Measurements from ENCODE around the gene ENDOD1. TPM values are rescaled to one million over a fixed set of nuclear protein-coding genes. Genes with fewer than 3 reads are reported as not detected.
"Not testable (repeated sequence)": the region's sequence is repeated elsewhere in the genome, so short reads cannot be mapped to it uniquely, and the experiment has no call there.

ENDOD1 gene
- total RNA-seq, 6 experiments from 2014 or later: 3.8 to 8.0 (median 6.2) TPM

DNA sequence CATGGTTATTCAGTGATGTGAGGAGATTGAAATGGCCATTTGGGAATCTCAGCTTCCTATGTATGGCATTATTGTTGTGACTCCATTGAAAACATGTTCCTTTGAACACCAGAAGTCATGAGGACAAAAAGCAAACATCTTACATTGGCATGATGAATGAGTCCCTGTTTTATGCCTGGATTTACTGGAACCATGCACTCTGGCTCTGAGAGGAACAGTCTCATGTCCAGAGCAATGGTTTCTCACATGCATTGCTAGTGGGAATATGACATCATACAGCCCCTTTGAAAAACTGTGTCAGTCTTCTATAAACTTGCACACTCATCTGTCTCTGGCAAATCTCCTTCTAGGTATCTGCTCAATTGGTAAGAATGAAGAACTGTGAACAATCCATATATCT is 43.8 kb upstream of the ENDOD1 start:
- no peak for TF ChIP-seq CTCF (IDR thresholded peaks at IDR 0.05)
- no peak for TF ChIP-seq POLR2A (IDR thresholded peaks at IDR 0.05)
- H3K9me3 ChIP-seq: no peaks in the 10 kb centered on the region
- DNase-seq: no peak
- no peak overlapping the region for H3K27ac ChIP-seq
- H3K27me3 ChIP-seq: no peaks in the 10 kb centered on the region
- ATAC-seq: no peak
- no peaks in the 10 kb centered on the region for H3K36me3 ChIP-seq
- intact Hi-C loops (cut with DNase I): no loop called here
- H3K4me1 ChIP-seq: no peaks in the 10 kb centered on the region
- no peak overlapping the region for H3K4me3 ChIP-seq

DNA sequence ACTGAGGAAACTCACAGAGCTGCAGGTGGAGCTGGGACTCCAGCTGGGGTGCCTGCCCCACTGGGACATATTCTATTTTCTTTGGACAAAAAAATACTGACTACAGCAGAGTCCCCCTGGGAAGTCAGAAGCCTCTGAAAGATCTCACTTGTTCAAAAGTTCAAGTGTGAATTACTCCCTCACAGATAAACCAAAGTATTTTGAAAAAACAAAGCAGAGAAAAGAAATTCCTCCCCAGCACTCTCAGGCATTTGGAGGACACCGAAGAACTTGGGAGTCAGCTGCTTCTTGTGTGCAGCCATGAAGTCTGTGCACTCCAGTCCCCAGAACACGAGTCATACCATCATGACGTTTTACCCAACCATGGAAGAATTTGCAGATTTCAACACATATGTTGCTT is 40.5 kb upstream of the ENDOD1 start, which contains the start of gene KDM4F:
Gene KDM4F, plus strand, starts transcription at position 301 of the 400 bp plus-strand sequence.
- 69% methylated on average over 3 of the region's 3 CpGs for WGBS (ENCODE audit: insufficient coverage, low coverage, low lambda C conversion rate, missing lambda C conversion rate)
- DNase-seq; intact Hi-C loops (cut with DNase I); H3K9me3 ChIP-seq; H3K27me3 ChIP-seq; H3K4me3 ChIP-seq; H3K4me1 ChIP-seq; H3K36me3 ChIP-seq; H3K27ac ChIP-seq; ATAC-seq: not testable (repeated sequence)

DNA sequence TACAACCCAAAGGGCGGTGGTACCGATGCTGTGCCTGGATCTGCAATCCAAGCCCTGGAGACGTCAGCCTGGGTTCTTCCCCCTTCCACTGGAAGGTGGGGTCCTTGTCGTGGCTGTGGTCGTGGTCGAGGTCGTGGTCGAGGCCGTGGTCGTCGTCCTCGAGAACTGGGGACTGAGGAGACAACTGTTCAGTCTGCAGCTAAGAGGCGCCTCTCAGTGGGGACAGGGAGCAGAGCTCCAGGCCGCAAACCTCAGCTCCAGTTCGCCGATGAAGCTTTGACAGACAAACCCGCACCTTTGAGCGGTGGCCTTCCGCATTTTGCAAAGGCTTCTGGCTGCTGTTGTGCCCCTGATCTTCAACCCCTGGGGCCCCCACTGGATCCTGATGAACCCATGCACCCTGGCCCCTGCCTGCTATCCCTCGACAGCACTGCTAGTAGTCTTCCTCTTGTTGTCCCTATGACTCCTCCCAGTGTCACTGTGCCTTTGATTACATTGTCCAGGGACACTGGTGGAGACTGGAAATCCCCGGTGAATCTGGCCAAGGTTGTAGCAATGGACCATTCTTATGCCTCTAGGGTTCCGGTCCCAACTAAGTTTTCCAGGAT is 38.9 kb upstream of the ENDOD1 start:
- ATAC-seq: no peak
- intact Hi-C loops (cut with DNase I): no loop called here

DNA sequence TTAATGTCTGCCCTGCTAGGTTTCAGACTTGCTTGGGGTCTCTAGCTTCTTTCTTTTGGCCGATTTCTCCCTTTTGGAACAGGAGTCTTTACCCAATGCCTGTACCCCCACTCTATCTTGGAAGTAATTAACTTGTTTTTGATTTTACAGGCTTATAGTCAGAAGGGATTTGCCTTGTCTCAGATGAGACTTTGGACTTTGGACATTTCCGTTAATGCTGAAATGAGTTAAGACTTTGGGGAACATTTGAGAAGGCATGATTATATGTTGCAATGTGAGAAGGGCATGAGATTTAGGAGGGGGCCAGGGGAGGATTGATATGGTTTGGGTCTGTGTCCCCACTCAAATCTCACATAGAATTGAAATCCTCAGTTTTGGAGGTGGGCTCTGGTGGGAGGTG is 35.3 kb upstream of the ENDOD1 start:
- Histone ChIP-seq H3K4me3 (no peak overlapping the region), H3K9me3 (no peaks in the 10 kb centered on the region), H3K36me3 (no peaks in the 10 kb centered on the region), H3K4me1 (no peaks in the 10 kb centered on the region), H3K27me3 (no peaks in the 10 kb centered on the region), H3K27ac (no peak overlapping the region)
- no peak for TF ChIP-seq POLR2A (IDR thresholded peaks at IDR 0.05)
- no peak for TF ChIP-seq CTCF (IDR thresholded peaks at IDR 0.05)
- no peak for ATAC-seq
- intact Hi-C loops (cut with DNase I): no loop called here
- WGBS (ENCODE audit: insufficient coverage, low coverage, low lambda C conversion rate, missing lambda C conversion rate): 56% methylated on average over 2 of the region's 2 CpGs
- no peak for DNase-seq

More for the DNA sequence above, 38.9 kb upstream of the ENDOD1 start:
- 39% methylated on average over 2 of the region's 22 CpGs for WGBS (ENCODE audit: insufficient coverage, low coverage, low lambda C conversion rate, missing lambda C conversion rate)
- Histone ChIP-seq H3K27ac (no peak overlapping the region), H3K9me3 (no peaks in the 10 kb centered on the region), H3K27me3 (no peaks in the 10 kb centered on the region), H3K36me3 (no peaks in the 10 kb centered on the region), H3K4me3 (no peak overlapping the region), H3K4me1 (no peaks in the 10 kb centered on the region)
- TF ChIP-seq CTCF (IDR thresholded peaks at IDR 0.05) (no peak), POLR2A (IDR thresholded peaks at IDR 0.05) (no peak)
- no peak for DNase-seq

DNA sequence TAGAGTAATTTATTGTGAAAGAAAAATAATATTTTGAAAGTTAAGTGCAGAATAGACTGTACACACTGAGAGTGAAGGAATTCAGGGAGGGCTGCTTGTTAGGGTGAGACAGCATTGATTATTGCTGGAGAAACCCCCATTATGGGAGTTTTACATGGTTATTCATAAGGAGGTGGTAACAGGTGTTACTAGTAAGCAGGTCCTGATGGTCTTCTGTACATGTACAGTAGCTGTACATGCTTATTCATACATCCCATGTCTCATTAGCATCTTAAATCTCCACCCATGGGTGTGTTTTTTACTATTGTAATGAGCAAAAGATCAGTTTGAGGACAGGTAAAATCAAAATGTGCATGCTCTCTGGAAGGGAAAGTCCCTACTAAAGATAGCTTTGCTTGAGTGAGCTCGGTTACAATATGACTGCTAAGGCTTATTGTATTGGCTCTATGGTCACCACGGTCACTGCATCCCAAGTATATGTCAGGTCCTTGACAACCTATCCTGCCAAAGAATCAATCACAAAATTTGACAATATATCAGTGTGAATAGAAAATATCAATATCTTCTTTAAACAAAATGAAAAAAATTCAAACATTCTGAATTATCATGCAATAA is 34.3 kb upstream of the ENDOD1 start:
- no peak for TF ChIP-seq CTCF (IDR thresholded peaks at IDR 0.05)
- no peak for TF ChIP-seq POLR2A (IDR thresholded peaks at IDR 0.05)
- Histone ChIP-seq H3K4me1 (no peaks in the 10 kb centered on the region), H3K27ac (no peak overlapping the region), H3K36me3 (no peaks in the 10 kb centered on the region), H3K9me3 (no peaks in the 10 kb centered on the region), H3K27me3 (no peaks in the 10 kb centered on the region), H3K4me3 (no peak overlapping the region)
- no peak for DNase-seq
- ATAC-seq: no peak
- 36% methylated on average over 2 of the region's 2 CpGs for WGBS (ENCODE audit: insufficient coverage, low coverage, low lambda C conversion rate, missing lambda C conversion rate)
- intact Hi-C loops (cut with DNase I): no loop called here

All from right lobe of liver (tissue), 6 donors.